SK-N-SH (cell line): ENCODE data around the gene CYP8B1.

ENCODE experiments used
- EZH2phosphoT487 ChIP-seq: fragments of 200-600 bp; sonication (generic); IDR thresholded peaks from 2 replicates; pipeline ENCODE4 v1.6.1; 2017; ENCODE audit warnings: low read depth, mixed run types, mild to moderate bottlenecking, antibody characterized with exemption, moderate library complexity, borderline replicate concordance
- GATA2 ChIP-seq: sonication (generic); formaldehyde crosslinking; IDR thresholded peaks from 2 replicates; pipeline ENCODE4 v1.5.0; 2020; ENCODE audit warnings: mild to moderate bottlenecking, missing genetic modification reagents
- MXI1 ChIP-seq: IDR thresholded peaks from 2 replicates; pipeline ENCODE4 v1.6.1; 2012; ENCODE audit warnings: mild to moderate bottlenecking, low read depth, low read length, improper control_type of control experiment
- POLR2AphosphoS5 ChIP-seq: IDR thresholded peaks from 2 replicates; pipeline ENCODE4 v1.6.1; 2012; ENCODE audit warnings: low read depth, low read length
- RAD21 ChIP-seq: IDR thresholded peaks from 2 replicates; pipeline ENCODE4 v1.6.1; 2012; ENCODE audit warnings: mild to moderate bottlenecking, low read length
- SIN3A ChIP-seq: IDR thresholded peaks from 2 replicates; pipeline ENCODE4 v1.6.1; 2012; ENCODE audit warnings: low read depth, mild to moderate bottlenecking, low read length, moderate library complexity, borderline replicate concordance
- SMC3 ChIP-seq: IDR thresholded peaks from 2 replicates; pipeline ENCODE4 v1.6.1; 2012; ENCODE audit warnings: low read depth, low read length, improper control_type of control experiment
- TF ChIP-seq, protein P1 (sequence below): fragments of 200-600 bp; sonication (generic); IDR thresholded peaks from 2 replicates; pipeline ENCODE4 v1.6.1; 2017; ENCODE audit warnings: antibody characterized with exemption, mild to moderate bottlenecking, moderate library complexity
- TF ChIP-seq, protein P2 (sequence below): IDR thresholded peaks from 2 replicates; pipeline ENCODE4 v1.6.1; 2012; ENCODE audit warnings: mild to moderate bottlenecking, low read depth, low read length, moderate library complexity

DNA sequence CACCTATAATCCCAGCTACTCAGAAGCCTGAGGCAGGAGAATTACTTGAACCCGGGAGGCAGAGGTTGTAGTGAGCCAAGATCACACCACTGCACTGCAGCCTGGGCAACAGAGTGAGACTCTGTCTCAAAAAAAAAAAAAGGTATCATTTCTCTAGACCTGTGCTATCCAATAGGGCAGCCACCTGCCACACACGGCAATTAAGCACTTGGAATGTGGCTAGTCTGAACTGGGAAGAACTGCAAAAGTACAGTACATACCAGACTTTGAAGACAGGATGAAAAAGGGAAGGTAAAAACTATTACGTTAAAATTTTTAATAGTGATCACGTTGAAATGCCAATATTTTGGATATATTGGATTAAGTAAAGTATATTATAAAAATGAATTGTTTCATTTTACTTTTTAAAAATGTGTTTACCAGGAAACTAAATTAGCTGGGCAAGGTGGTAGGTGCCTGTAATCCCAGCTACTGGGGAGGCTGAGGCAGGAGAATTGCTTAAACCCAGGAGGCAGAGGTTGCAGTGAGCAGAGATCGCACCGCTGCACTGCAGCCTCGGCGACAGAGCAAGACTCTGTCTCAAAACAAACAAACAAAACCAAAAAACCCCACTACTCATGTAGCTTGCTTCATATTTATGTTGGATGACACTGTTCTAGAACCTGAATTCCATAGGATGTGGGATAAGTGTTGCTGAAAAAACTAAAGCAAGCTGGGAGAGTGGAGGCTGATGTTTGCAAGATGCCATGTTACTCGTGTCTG lies 2.3 kb downstream of the CYP8B1 start:
- TF ChIP-seq, protein P1, sequence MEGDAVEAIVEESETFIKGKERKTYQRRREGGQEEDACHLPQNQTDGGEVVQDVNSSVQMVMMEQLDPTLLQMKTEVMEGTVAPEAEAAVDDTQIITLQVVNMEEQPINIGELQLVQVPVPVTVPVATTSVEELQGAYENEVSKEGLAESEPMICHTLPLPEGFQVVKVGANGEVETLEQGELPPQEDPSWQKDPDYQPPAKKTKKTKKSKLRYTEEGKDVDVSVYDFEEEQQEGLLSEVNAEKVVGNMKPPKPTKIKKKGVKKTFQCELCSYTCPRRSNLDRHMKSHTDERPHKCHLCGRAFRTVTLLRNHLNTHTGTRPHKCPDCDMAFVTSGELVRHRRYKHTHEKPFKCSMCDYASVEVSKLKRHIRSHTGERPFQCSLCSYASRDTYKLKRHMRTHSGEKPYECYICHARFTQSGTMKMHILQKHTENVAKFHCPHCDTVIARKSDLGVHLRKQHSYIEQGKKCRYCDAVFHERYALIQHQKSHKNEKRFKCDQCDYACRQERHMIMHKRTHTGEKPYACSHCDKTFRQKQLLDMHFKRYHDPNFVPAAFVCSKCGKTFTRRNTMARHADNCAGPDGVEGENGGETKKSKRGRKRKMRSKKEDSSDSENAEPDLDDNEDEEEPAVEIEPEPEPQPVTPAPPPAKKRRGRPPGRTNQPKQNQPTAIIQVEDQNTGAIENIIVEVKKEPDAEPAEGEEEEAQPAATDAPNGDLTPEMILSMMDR = no peak
- TF ChIP-seq, protein P2, sequence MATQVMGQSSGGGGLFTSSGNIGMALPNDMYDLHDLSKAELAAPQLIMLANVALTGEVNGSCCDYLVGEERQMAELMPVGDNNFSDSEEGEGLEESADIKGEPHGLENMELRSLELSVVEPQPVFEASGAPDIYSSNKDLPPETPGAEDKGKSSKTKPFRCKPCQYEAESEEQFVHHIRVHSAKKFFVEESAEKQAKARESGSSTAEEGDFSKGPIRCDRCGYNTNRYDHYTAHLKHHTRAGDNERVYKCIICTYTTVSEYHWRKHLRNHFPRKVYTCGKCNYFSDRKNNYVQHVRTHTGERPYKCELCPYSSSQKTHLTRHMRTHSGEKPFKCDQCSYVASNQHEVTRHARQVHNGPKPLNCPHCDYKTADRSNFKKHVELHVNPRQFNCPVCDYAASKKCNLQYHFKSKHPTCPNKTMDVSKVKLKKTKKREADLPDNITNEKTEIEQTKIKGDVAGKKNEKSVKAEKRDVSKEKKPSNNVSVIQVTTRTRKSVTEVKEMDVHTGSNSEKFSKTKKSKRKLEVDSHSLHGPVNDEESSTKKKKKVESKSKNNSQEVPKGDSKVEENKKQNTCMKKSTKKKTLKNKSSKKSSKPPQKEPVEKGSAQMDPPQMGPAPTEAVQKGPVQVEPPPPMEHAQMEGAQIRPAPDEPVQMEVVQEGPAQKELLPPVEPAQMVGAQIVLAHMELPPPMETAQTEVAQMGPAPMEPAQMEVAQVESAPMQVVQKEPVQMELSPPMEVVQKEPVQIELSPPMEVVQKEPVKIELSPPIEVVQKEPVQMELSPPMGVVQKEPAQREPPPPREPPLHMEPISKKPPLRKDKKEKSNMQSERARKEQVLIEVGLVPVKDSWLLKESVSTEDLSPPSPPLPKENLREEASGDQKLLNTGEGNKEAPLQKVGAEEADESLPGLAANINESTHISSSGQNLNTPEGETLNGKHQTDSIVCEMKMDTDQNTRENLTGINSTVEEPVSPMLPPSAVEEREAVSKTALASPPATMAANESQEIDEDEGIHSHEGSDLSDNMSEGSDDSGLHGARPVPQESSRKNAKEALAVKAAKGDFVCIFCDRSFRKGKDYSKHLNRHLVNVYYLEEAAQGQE = no peak
- TF ChIP-seq GATA2 (CRISPR knock-in tag) (no peak), SIN3A (no peak), MXI1 (no peak), RAD21 (no peak), POLR2AphosphoS5 (no peak), EZH2phosphoT487 (no peak), SMC3 (no peak)
